GM18511 (cell line): ENCODE results near the gene LAMC1.

Source experiments
- ATAC-seq: cut with Tn5 transposase; IDR thresholded peaks from one replicate; pipeline ENCODE4 v1.9.1; 2021; ENCODE audit warnings: mild to moderate bottlenecking, moderate library complexity; ENCODE audit not compliant: unreplicated experiment

The LAMC1 gene

GRCh38 chr1:183019860-183020259 lies 3.4 kb upstream of the LAMC1 start:
- no peak for ATAC-seq

GRCh38 chr1:183021405-183022201 lies 1.6 kb upstream of the LAMC1 start:
- no peak for ATAC-seq

- ATAC-seq, result peak; percentile 44
Measured at GRCh38 chr1:183022202-183023145, 746 bp upstream of the LAMC1 start.

GRCh38 chr1:183023601-183024316 lies 539 bp downstream of the LAMC1 start:
- peak; percentile 76 for ATAC-seq

GRCh38 chr1:183024317-183025009 lies 1.2 kb downstream of the LAMC1 start:
- no peak for ATAC-seq

GRCh38 chr1:183025010-183025337 lies 1.8 kb downstream of the LAMC1 start:
- no peak for ATAC-seq

GRCh38 chr1:183025782-183026774 lies 2.9 kb downstream of the LAMC1 start:
- peak; percentile 18 for ATAC-seq

- ATAC-seq, result no peak
Measured at GRCh38 chr1:183027031-183027430, 3.8 kb downstream of the LAMC1 start.

GRCh38 chr1:183027791-183028190 lies 4.6 kb downstream of the LAMC1 start:
- ATAC-seq, result no peak

GRCh38 chr1:183029591-183030000 lies 6.4 kb downstream of the LAMC1 start:
- ATAC-seq, result no peak

GRCh38 chr1:183030053-183030452 lies 6.8 kb downstream of the LAMC1 start:
- ATAC-seq, result no peak

- ATAC-seq, result no peak
Measured at GRCh38 chr1:183032122-183032921, 9.1 kb downstream of the LAMC1 start.

GRCh38 chr1:183033205-183033604 lies 10.0 kb downstream of the LAMC1 start:
- ATAC-seq, result no peak

- ATAC-seq, result no peak
Measured at GRCh38 chr1:183034682-183035081, 11.5 kb downstream of the LAMC1 start.

- ATAC-seq, result no peak
Measured at GRCh38 chr1:183038333-183038866, 15.2 kb downstream of the LAMC1 start.

GRCh38 chr1:183038913-183039312 lies 15.7 kb downstream of the LAMC1 start:
- no peak for ATAC-seq

GRCh38 chr1:183039330-183039729 lies 16.1 kb downstream of the LAMC1 start:
- ATAC-seq, result no peak

GRCh38 chr1:183039985-183040447 lies 16.8 kb downstream of the LAMC1 start:
- ATAC-seq, result peak; percentile 68
